Measurements from ENCODE around the gene GPRC5D. TPM values are rescaled to one million over a fixed set of nuclear protein-coding genes. Genes with fewer than 3 reads are reported as not detected.
A peak's percentile ranks its signal among the peaks of the same experiment; 100 is the strongest.

GPRC5D gene
- total RNA-seq, 1 donor from 2014 or later, result not detected

DNA sequence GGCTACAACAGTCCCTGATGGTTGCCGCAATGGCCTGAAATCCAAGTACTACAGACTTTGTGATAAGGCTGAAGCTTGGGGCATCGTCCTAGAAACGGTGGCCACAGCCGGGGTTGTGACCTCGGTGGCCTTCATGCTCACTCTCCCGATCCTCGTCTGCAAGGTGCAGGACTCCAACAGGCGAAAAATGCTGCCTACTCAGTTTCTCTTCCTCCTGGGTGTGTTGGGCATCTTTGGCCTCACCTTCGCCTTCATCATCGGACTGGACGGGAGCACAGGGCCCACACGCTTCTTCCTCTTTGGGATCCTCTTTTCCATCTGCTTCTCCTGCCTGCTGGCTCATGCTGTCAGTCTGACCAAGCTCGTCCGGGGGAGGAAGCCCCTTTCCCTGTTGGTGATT, 43.7 kb downstream of the GPRC5D start:
- peak overlapping the region; percentile 64 for H3K27ac Mint-ChIP-seq
- H3K36me3 Mint-ChIP-seq, result peaks cover 52% of the 10 kb centered on the region
- H3K4me3 Mint-ChIP-seq, result peak overlapping the region; percentile 9
- peaks cover 11% of the 10 kb centered on the region for H3K27me3 Mint-ChIP-seq
- TF ChIP-seq, protein P1, sequence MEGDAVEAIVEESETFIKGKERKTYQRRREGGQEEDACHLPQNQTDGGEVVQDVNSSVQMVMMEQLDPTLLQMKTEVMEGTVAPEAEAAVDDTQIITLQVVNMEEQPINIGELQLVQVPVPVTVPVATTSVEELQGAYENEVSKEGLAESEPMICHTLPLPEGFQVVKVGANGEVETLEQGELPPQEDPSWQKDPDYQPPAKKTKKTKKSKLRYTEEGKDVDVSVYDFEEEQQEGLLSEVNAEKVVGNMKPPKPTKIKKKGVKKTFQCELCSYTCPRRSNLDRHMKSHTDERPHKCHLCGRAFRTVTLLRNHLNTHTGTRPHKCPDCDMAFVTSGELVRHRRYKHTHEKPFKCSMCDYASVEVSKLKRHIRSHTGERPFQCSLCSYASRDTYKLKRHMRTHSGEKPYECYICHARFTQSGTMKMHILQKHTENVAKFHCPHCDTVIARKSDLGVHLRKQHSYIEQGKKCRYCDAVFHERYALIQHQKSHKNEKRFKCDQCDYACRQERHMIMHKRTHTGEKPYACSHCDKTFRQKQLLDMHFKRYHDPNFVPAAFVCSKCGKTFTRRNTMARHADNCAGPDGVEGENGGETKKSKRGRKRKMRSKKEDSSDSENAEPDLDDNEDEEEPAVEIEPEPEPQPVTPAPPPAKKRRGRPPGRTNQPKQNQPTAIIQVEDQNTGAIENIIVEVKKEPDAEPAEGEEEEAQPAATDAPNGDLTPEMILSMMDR (conservative IDR thresholded peaks at IDR 0.05), result no peak
- H3K4me1 Mint-ChIP-seq (ENCODE audit: unreplicated experiment), result peaks cover 8% of the 10 kb centered on the region
- no peak for DNase-seq (ENCODE audit: extremely low spot score, unreplicated experiment)
- H3K9me3 Mint-ChIP-seq, result no peaks in the 10 kb centered on the region

DNA sequence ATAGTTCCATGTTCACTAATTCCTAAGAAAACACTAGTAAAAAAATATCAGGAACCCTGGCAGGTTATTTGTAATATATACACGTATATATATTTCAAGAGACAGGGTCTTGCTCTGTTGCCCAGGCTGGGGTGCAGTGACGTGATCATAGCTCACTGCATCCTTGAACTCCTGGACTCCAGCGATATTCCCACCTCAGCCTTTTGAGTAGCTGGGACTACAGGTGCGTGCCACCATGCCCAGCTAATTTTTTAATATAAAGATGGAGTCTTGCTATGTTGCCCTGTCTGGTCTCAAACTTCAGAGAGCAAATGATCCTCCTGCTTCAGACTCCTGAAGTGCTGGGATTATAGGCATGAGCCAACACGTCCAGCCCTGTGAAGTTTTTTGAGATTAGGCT, 44.4 kb downstream of the GPRC5D start:
- no peak overlapping the region for H3K4me3 Mint-ChIP-seq
- H3K27ac Mint-ChIP-seq, result peak overlapping the region; percentile 29
- H3K4me1 Mint-ChIP-seq (ENCODE audit: unreplicated experiment), result peaks cover 8% of the 10 kb centered on the region
- no peak for DNase-seq (ENCODE audit: extremely low spot score, unreplicated experiment)
- no peaks in the 10 kb centered on the region for H3K9me3 Mint-ChIP-seq
- TF ChIP-seq, protein P1 (conservative IDR thresholded peaks at IDR 0.05), result no peak
- H3K27me3 Mint-ChIP-seq, result peaks cover 10% of the 10 kb centered on the region
- H3K36me3 Mint-ChIP-seq, result peaks cover 47% of the 10 kb centered on the region

DNA sequence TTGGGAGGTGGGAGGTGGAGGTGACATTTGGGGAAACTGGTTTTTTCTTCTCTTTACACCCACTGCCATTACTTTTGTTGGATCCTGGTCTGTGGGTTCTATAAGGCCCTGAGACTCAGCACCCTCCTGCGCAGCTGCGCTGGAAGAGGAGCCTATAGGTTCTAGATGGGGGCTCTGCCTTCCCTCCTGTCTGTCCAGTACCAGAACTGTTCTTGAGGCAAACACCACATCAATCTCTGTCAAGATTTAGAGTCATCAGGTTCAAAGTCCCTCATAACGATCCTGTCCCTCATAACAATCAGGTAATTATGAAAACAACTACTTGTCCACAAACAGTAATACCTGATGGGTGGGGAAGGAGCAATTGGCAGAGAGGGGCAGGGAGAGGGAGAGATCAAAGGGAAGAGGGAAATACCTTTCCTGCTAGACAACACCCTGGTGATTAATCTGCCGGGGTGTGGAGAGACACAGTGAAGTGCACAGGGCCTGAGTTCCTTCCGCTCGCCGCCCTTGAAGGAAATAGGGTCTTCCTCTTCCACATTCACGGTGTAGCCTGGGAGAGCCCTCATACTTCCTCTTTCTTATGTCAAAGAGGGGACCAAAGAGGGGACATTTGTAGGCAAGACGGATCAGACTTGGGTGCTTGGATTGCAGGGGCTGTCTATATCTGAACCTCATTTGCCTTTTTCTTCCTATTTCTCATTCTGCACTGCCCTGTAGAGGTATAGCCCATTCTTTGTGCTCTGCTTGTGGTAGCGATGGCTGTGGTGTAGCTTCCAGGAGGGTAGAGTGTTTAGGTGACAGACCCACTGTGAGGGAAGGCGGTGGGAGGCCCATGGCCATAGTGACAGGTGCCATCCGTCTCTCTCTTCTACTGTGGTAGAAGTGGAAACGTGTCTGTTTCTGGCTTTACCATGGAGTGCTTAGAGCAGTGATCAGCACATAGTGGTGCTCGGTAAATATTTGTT, 48.0 kb downstream of the GPRC5D start:
- H3K9me3 Mint-ChIP-seq, result no peaks in the 10 kb centered on the region
- H3K27ac Mint-ChIP-seq, result peak overlapping the region; percentile 88

DNA sequence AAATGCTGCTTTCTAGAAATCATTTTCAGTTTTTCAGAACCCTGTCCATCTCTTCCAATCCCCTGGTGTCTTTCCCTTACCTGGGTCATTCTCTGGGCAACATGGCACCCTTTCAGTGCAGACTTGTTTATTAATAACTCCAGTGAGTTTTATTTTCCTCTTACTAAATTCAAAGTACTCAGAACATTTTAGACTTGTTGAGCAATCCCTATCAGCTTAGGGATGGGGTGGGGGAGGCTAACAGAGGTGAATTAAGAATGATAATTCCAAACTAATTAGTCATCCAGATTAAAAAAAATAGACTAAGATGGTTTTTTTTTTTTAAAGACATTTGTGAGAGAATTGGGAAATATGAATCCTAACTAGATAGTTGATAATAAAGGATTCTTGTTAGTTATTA, 49.9 kb downstream of the GPRC5D start:
- peaks cover 36% of the 10 kb centered on the region for H3K36me3 Mint-ChIP-seq
- H3K27ac Mint-ChIP-seq, result peak overlapping the region; percentile 74
- no peak for DNase-seq (ENCODE audit: extremely low spot score, unreplicated experiment)
- peaks cover 18% of the 10 kb centered on the region for H3K27me3 Mint-ChIP-seq
- H3K4me1 Mint-ChIP-seq (ENCODE audit: unreplicated experiment), result no peaks in the 10 kb centered on the region
- TF ChIP-seq, protein P1 (conservative IDR thresholded peaks at IDR 0.05), result no peak
- peak overlapping the region; percentile 40 for H3K4me3 Mint-ChIP-seq
- H3K9me3 Mint-ChIP-seq, result no peaks in the 10 kb centered on the region

More for the DNA sequence above, 48.0 kb downstream of the GPRC5D start:
- TF ChIP-seq, protein P1 (conservative IDR thresholded peaks at IDR 0.05), result no peak
- peak overlapping the region; percentile 63 for H3K4me3 Mint-ChIP-seq
- no peak for DNase-seq (ENCODE audit: extremely low spot score, unreplicated experiment)
- H3K4me1 Mint-ChIP-seq (ENCODE audit: unreplicated experiment), result no peaks in the 10 kb centered on the region
- peaks cover 36% of the 10 kb centered on the region for H3K36me3 Mint-ChIP-seq
- H3K27me3 Mint-ChIP-seq, result peaks cover 18% of the 10 kb centered on the region

DNA sequence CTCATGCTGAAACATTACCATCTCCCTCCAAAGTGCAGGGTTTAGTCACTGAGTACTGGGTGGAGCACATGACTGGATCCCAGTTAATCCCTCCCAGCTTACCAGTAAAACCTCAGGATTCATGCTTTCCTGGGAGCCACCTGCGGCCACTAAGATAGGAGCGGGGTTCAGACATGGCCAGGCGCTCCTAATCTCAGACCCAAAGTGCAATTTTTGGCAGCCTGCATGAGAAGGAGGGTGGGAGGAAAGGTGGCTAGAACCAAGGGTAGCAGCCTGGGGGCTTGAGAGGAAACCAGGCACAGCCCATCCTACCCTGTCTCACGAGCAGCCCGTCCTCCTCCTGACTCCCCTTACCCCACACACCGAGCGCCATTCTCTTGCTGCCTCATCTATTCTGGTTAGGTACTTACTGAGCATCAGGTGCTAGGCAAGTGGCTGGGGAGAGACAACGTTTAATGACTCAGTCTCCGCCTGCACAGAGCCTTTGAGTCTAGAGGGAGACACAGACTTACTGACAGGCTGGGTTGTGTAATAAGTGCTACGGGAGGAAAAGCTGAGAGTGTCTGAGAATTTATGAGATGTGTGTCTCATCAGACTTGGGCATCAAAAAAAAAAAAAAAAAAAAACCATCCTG, 50.7 kb downstream of the GPRC5D start:
- TF ChIP-seq, protein P1 (conservative IDR thresholded peaks at IDR 0.05), result no peak
- Mint-ChIP-seq H3K4me1 (ENCODE audit: unreplicated experiment) (no peaks in the 10 kb centered on the region), H3K4me3 (peak overlapping the region; percentile 40), H3K9me3 (no peaks in the 10 kb centered on the region), H3K36me3 (peaks cover 40% of the 10 kb centered on the region), H3K27ac (peak overlapping the region; percentile 74), H3K27me3 (peaks cover 20% of the 10 kb centered on the region)
- no peak for DNase-seq (ENCODE audit: extremely low spot score, unreplicated experiment)

All from type B pancreatic cell (in vitro differentiated cells).